Measurements from ENCODE around the gene NELL2.
"Not testable (repeated sequence)": the region's sequence is repeated elsewhere in the genome, so short reads cannot be mapped to it uniquely, and the experiment has no call there.

NELL2 gene

GRCh38 chr12:44777044-44777443 is 99.1 kb downstream of the NELL2 start:
- no peak for DNase-seq (ENCODE audit: insufficient read length, low spot score)
- FAIRE-seq = no peak
- no peak for TF ChIP-seq POLR2A (IDR thresholded peaks at IDR 0.05; ENCODE audit: low read depth, low read length)

GRCh38 chr12:44775901-44776300 is 100.2 kb downstream of the NELL2 start:
- no peak for TF ChIP-seq POLR2A (IDR thresholded peaks at IDR 0.05; ENCODE audit: low read depth, low read length)
- FAIRE-seq (no peak), DNase-seq (ENCODE audit: insufficient read length, low spot score) (no peak)

- DNase-seq (ENCODE audit: insufficient read length, low spot score) (peak; percentile 4), FAIRE-seq (no peak)
- no peak for TF ChIP-seq POLR2A (IDR thresholded peaks at IDR 0.05; ENCODE audit: low read depth, low read length)
Measured at GRCh38 chr12:44774815-44775411, 101.2 kb downstream of the NELL2 start.

- FAIRE-seq (no peak), DNase-seq (ENCODE audit: insufficient read length, low spot score) (no peak)
- TF ChIP-seq POLR2A (IDR thresholded peaks at IDR 0.05; ENCODE audit: low read depth, low read length) = no peak
Measured at GRCh38 chr12:44771485-44772021, 104.6 kb downstream of the NELL2 start.

GRCh38 chr12:44765796-44766195 is 110.3 kb downstream of the NELL2 start:
- no peak for TF ChIP-seq POLR2A (IDR thresholded peaks at IDR 0.05; ENCODE audit: low read depth, low read length)
- FAIRE-seq (no peak), DNase-seq (ENCODE audit: insufficient read length, low spot score) (no peak)

- no peak for TF ChIP-seq POLR2A (IDR thresholded peaks at IDR 0.05; ENCODE audit: low read depth, low read length)
- FAIRE-seq = no peak
Measured at GRCh38 chr12:44763021-44763420, 113.1 kb downstream of the NELL2 start.

GRCh38 chr12:44759289-44759688 is 116.8 kb downstream of the NELL2 start:
- TF ChIP-seq POLR2A (IDR thresholded peaks at IDR 0.05; ENCODE audit: low read depth, low read length) = no peak
- no peak for DNase-seq (ENCODE audit: insufficient read length, low spot score)
- FAIRE-seq = no peak

More at GRCh38 chr12:44763021-44763420, 113.1 kb downstream of the NELL2 start:
- DNase-seq (ENCODE audit: insufficient read length, low spot score) = no peak

- no peak for DNase-seq (ENCODE audit: insufficient read length, low spot score)
- no peak for FAIRE-seq
- TF ChIP-seq POLR2A (IDR thresholded peaks at IDR 0.05; ENCODE audit: low read depth, low read length) = no peak
Measured at GRCh38 chr12:44750468-44750867, 125.6 kb downstream of the NELL2 start.

- no peak for TF ChIP-seq POLR2A (IDR thresholded peaks at IDR 0.05; ENCODE audit: low read depth, low read length)
- FAIRE-seq = no peak
- no peak for DNase-seq (ENCODE audit: insufficient read length, low spot score)
Measured at GRCh38 chr12:44749566-44749965, 126.5 kb downstream of the NELL2 start.

GRCh38 chr12:44748950-44749468 is 127.1 kb downstream of the NELL2 start:
- DNase-seq (ENCODE audit: insufficient read length, low spot score) = no peak

GRCh38 chr12:44741292-44741980 is 134.7 kb downstream of the NELL2 start:
- FAIRE-seq; DNase-seq (ENCODE audit: insufficient read length, low spot score): not testable (repeated sequence)

More at GRCh38 chr12:44748950-44749468, 127.1 kb downstream of the NELL2 start:
- FAIRE-seq = no peak
- no peak for TF ChIP-seq POLR2A (IDR thresholded peaks at IDR 0.05; ENCODE audit: low read depth, low read length)

- DNase-seq (ENCODE audit: insufficient read length, low spot score) (no peak), FAIRE-seq (no peak)
- no peak for TF ChIP-seq POLR2A (IDR thresholded peaks at IDR 0.05; ENCODE audit: low read depth, low read length)
Measured at GRCh38 chr12:44738051-44738450, 138.1 kb downstream of the NELL2 start.

- DNase-seq (ENCODE audit: insufficient read length, low spot score) (no peak), FAIRE-seq (no peak)
- TF ChIP-seq POLR2A (IDR thresholded peaks at IDR 0.05; ENCODE audit: low read depth, low read length) = no peak
Measured at GRCh38 chr12:44728566-44728965, 147.5 kb downstream of the NELL2 start.

- FAIRE-seq (no peak), DNase-seq (ENCODE audit: insufficient read length, low spot score) (no peak)
- TF ChIP-seq POLR2A (IDR thresholded peaks at IDR 0.05; ENCODE audit: low read depth, low read length) = no peak
Measured at GRCh38 chr12:44720265-44720664, 155.8 kb downstream of the NELL2 start.

GRCh38 chr12:44717612-44718011 is 158.5 kb downstream of the NELL2 start:
- no peak for DNase-seq (ENCODE audit: insufficient read length, low spot score)
- no peak for FAIRE-seq
- TF ChIP-seq POLR2A (IDR thresholded peaks at IDR 0.05; ENCODE audit: low read depth, low read length) = no peak
